ENCODE data around the gene DLG5.

DLG5 gene

DNA sequence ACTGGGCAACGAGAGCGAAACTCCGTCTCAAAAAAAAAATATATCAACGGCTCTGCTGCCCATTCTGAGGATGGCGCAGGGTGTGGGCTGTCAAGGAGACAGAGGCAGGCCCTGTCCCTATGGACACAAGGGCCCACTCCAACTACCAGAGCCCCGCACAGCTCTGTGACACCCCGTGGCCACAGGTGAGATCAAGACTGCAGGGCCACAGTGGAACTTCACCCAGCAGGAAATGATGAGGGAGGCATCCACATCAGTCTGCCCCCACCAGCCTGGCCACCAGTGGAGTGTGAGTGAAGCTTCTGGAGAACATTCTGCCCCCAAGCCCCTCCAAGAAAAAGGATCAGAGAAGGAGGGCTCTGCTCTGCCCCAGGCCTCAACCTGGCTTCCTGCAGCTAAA is 136.7 kb downstream of the DLG5 start:
- TF ChIP-seq, protein P1, sequence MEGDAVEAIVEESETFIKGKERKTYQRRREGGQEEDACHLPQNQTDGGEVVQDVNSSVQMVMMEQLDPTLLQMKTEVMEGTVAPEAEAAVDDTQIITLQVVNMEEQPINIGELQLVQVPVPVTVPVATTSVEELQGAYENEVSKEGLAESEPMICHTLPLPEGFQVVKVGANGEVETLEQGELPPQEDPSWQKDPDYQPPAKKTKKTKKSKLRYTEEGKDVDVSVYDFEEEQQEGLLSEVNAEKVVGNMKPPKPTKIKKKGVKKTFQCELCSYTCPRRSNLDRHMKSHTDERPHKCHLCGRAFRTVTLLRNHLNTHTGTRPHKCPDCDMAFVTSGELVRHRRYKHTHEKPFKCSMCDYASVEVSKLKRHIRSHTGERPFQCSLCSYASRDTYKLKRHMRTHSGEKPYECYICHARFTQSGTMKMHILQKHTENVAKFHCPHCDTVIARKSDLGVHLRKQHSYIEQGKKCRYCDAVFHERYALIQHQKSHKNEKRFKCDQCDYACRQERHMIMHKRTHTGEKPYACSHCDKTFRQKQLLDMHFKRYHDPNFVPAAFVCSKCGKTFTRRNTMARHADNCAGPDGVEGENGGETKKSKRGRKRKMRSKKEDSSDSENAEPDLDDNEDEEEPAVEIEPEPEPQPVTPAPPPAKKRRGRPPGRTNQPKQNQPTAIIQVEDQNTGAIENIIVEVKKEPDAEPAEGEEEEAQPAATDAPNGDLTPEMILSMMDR (IDR thresholded peaks at IDR 0.05; ENCODE audit: insufficient read depth, low read length, missing control alignments): no peak
- ChIA-PET CTCF (no interaction called here), POLR2A (no interaction called here)
- H3K4me3 ChIP-seq (ENCODE audit: low read depth, low read length): no peak overlapping the region
- no peak for DNase-seq (ENCODE audit: low read depth, low spot score)

DNA sequence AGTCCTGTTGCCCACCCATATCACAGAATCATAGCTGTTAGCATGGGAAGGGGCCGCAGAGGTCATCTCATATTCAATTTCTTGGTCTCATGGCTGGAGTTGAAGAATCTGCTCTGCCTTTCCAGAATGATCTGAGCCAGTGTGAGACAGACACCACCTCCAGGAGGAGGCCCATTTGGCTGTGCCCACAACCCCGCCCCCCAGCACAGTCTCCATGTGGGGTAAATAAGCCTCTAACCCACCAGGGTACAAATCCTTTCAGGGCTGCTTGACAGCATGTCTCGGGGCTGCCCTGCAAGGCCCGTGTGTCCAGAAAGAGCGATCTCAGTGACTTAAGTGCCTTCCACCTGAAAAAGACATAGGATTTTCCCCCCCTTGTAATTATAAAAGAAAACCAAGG is 137.5 kb downstream of the DLG5 start:
- CTCF ChIA-PET: no interaction called here
- TF ChIP-seq, protein P1 (IDR thresholded peaks at IDR 0.05; ENCODE audit: insufficient read depth, low read length, missing control alignments): no peak
- no peak for DNase-seq (ENCODE audit: low read depth, low spot score)
- H3K4me3 ChIP-seq (ENCODE audit: low read depth, low read length): no peak overlapping the region
- POLR2A ChIA-PET: no interaction called here

DNA sequence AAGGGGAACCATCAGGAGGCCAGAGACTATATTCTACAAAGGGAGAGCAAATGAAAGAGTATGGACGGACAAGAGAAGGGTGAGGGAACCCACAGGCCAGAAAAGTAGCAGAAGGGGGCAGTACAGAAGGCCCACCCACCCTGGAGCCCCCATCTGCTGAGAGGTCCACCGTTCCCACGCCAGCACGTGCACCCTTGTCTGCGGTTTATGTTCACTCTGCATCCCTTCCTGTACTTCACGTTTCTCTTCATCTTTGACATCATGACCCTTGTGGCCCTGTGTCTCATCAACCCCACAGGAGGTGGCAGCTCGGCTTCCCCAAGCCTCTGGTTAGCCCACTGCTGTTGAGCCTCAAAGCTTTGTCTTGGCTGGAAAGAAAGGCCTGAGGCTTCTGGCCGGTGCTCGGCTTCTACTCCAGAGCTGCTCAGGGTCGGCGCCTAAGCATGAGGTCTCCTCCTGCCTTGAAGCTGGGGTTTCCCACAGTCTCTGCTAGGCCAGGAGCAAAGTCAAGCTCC is 138.0 kb downstream of the DLG5 start:
- DNase-seq (ENCODE audit: low read depth, low spot score): no peak
- H3K4me3 ChIP-seq (ENCODE audit: low read depth, low read length): no peak overlapping the region
- ChIA-PET CTCF (no interaction called here), POLR2A (no interaction called here)
- TF ChIP-seq, protein P1 (IDR thresholded peaks at IDR 0.05; ENCODE audit: insufficient read depth, low read length, missing control alignments): no peak

DNA sequence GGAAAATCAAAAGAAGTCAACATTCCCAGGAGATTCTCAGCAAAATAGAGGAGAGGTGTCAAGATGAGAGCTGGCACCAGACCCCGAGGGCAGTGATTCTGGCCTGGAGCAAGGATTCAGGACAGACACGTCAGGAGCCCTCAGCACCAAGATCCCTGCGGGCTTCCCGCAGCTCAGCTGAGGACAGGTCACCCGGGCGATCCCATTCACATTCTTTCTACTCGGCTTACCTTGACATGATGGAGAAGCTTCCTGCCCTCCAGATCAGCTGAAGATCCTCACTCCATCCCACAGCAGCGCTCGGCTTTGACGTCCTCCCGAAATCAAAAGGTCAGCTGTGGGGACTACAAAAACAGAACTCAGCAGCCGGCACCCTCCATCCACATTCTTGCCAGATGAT is 139.1 kb downstream of the DLG5 start:
- H3K4me3 ChIP-seq (ENCODE audit: low read depth, low read length): no peak overlapping the region
- TF ChIP-seq, protein P1 (IDR thresholded peaks at IDR 0.05; ENCODE audit: insufficient read depth, low read length, missing control alignments): no peak
- no peak for DNase-seq (ENCODE audit: low read depth, low spot score)
- POLR2A ChIA-PET: no interaction called here
- CTCF ChIA-PET: interaction anchor here (0.7 kb wide), 1 partner anchor 10 kb away, joined by 3 read pairs; no protein-coding TSS in a partner anchor

DNA sequence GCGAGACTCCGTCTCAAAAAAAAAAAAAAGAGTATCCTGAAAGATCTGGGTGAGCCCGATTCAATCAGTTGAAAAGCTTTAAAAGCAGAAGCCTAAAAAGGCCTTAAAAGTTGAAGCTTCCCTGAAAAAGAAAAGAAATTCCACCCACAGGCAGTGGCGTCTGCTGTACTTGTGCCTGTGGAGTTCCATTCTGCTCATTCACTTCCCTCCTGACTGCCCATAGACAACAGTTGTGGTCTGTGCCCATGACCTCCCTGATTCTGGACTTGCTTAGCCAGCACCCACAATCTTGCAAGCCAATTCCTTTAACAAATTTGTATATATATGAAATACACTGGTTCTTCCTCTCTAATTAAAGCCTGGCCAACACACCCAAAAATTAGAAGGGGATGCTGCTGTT is 141.7 kb downstream of the DLG5 start:
- CTCF ChIA-PET: interaction anchor here (0.7 to 1.9 kb wide), 3 partner anchors 16 to 73 kb away, joined by 3 to 7 read pairs (median 3); no protein-coding TSS in a partner anchor
- TF ChIP-seq, protein P1 (IDR thresholded peaks at IDR 0.05; ENCODE audit: insufficient read depth, low read length, missing control alignments): no peak
- POLR2A ChIA-PET: no interaction called here
- peak; percentile 79 for DNase-seq (ENCODE audit: low read depth, low spot score)
- no peak overlapping the region for H3K4me3 ChIP-seq (ENCODE audit: low read depth, low read length)

DNA sequence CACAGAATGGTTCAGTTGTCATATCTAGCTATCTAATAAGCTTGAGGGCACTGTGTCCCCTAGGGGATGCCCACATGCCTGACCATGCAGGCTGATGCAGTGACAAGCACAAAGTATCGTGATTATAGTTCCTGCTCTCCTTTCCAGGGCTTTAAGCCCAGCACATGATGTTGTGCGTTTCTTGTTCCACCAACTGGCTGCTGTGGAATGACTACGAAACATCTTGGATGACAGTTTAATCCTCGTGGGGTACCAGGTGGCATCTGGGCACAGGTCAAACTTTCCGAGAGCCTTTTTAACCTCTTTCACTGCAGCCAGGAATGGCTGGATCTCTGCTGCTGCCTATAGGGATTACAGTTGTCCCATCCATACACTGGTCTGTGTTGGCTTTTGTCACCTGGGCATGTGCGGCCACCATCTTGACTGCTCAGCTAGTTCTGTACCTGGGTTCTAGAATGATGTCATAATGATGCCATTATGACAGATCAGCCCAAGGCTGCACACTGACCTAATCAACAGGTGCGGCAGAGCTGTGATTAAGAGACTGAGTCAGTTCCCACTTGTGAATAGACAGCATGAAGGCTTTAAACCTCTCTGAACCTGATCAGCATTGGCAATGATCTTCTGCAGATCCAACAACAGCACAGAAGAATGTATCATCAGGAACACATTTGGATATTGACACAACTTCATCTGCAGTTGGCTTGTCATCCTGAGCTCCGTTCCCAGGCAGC is 144.1 kb downstream of the DLG5 start:
- H3K4me3 ChIP-seq (ENCODE audit: low read depth, low read length): no peak overlapping the region
- DNase-seq (ENCODE audit: low read depth, low spot score): no peak
- ChIA-PET CTCF (no interaction called here), POLR2A (no interaction called here)
- TF ChIP-seq, protein P1 (IDR thresholded peaks at IDR 0.05; ENCODE audit: insufficient read depth, low read length, missing control alignments): no peak
